Hair follicle dermal papilla cell (primary cell): ENCODE data around the gene KCNA5. TPM values are rescaled to one million over a fixed set of nuclear protein-coding genes. Genes with fewer than 3 reads are reported as not detected.

Source experiments
- total RNA-seq: library from RNA; depleted of rRNA; stranded (reverse); fragments of >200 nt; gene quantifications from 2 replicates; pipeline ENCODE4 v1.2.3, GENCODE V29; 2012

The KCNA5 gene
- not detected in 2 replicates for total RNA-seq

GRCh38 chr12:5043589-5044419 is at the start of gene KCNA5:
KCNA5 (plus strand) TSS chr12:5043879; CDS start chr12:5044148, 269 bp downstream.

Other genes starting within 250 kb of the KCNA5 start
- gene KCNA1, start 134.0 kb upstream of the KCNA5 start, total RNA-seq: 0.12 and 0.49 TPM in 2 replicates